K562 treated with DMSO at 1 percent for 24 hours (cell line): ENCODE data around the gene ZNF71. TPM values are rescaled to one million over a fixed set of nuclear protein-coding genes. Genes with fewer than 3 reads are reported as not detected.

Source experiments
- total RNA-seq: library from RNA; unstranded; fragments of 300-600 nt; gene quantifications from 2 replicates; pipeline ENCODE4 v1.2.3, GENCODE V29; 2022; ENCODE audit warnings: low read depth; ENCODE audit not compliant: insufficient read depth

Gene ZNF71
- total RNA-seq = 0.14 and 0.27 TPM in 2 replicates

GRCh38 chr19:56594783-56595547, at the start of gene ZNF71:
Gene ZNF71, plus strand, starts transcription at chr19:56595302. Its CDS starts 6,257 bp downstream, at chr19:56601559.

DNA sequence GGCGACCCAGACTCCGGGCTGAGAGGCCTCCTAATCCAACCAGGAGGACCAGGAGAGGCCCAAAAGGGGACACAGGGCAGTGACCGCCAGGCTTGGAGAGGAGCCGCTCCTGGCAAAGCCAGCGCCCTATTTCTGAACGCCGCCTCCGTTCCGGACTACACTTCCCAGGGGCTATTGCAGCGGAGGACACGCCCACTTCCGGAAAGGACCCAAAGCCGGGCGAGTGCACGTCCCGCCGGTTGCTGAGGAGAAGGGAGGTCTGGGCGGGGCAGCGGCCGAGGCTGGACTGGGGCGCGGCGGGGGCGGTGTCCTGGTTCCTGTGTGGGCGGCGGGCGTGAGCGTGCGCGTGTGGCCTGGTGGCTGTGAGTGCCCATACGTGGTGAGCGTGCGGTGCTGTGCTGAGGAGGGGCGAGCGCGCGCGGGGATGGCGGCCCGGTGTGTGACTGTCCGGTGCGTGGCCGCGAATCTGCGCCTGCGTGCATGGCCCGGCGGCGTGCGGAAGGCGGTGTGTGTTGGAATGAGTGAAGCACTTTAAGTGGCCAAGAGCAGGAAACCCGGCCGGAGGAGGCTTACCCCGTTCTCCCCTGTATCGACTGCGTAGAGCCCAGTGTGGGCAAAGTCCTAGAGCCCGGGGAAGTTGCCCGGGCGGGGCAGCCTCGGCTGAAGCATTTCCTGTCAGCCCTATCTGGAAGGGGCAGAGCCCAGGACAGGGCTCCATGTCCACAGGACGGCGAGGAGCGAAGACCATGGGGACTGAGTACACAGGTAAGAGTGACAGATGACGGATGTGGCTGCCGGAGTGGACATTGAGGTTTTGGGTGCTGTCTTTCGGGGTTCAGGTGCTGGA, 27.6 kb upstream of the ZNF71 start, which contains the start of gene ZNF470:
Gene ZNF470 (plus strand): TSS at position 195 of the 847 bp plus-strand sequence. CDS start 2,844 bp downstream, outside the sequence.

GRCh38 chr19:56642711-56643459, 47.8 kb downstream of the ZNF71 start, which contains the start of gene SMIM17:
Gene SMIM17, plus strand, starts transcription at chr19:56643159. Its CDS starts 2,509 bp downstream, at chr19:56645668.

GRCh38 chr19:56671613-56671994, 76.5 kb downstream of the ZNF71 start, which contains the start of gene ZNF835:
Gene ZNF835, minus strand, starts transcription at chr19:56671757. Its CDS starts 6,559 bp downstream, at chr19:56665198.

Other genes with a start within 250 kb of the ZNF71 start
- gene ZNF582, start 201.8 kb upstream of the ZNF71 start, total RNA-seq = 1.3 and 2.1 TPM in 2 replicates
- 0.78 and 0.86 TPM in 2 replicates for gene ZNF583, start 191.0 kb upstream of the ZNF71 start, total RNA-seq
- not detected in 2 replicates for gene ZNF667, start 118.0 kb upstream of the ZNF71 start, total RNA-seq
- not detected in 2 replicates for gene ZNF471, start 87.4 kb upstream of the ZNF71 start, total RNA-seq
- gene ZFP28, start 56.4 kb upstream of the ZNF71 start, total RNA-seq = not detected in 2 replicates
- gene ZNF470, start 27.8 kb upstream of the ZNF71 start, total RNA-seq = not detected in 2 replicates
- gene SMIM17, start 47.9 kb downstream of the ZNF71 start, total RNA-seq = not detected in 2 replicates
- not detected in 2 replicates for gene ZNF835, start 76.5 kb downstream of the ZNF71 start, total RNA-seq
- not detected in 2 replicates for gene PEG3, start 245.4 kb downstream of the ZNF71 start, total RNA-seq
- gene ZIM2, start 245.4 kb downstream of the ZNF71 start, total RNA-seq = not detected in 2 replicates